ENCODE results near the gene ABCA8.
"Not testable (repeated sequence)": the region's sequence is repeated elsewhere in the genome, so short reads cannot be mapped to it uniquely, and the experiment has no call there.

GRCh38 chr17:68999743-69000142, 44.6 kb upstream of the ABCA8 start:
- TF ChIP-seq, protein P1, sequence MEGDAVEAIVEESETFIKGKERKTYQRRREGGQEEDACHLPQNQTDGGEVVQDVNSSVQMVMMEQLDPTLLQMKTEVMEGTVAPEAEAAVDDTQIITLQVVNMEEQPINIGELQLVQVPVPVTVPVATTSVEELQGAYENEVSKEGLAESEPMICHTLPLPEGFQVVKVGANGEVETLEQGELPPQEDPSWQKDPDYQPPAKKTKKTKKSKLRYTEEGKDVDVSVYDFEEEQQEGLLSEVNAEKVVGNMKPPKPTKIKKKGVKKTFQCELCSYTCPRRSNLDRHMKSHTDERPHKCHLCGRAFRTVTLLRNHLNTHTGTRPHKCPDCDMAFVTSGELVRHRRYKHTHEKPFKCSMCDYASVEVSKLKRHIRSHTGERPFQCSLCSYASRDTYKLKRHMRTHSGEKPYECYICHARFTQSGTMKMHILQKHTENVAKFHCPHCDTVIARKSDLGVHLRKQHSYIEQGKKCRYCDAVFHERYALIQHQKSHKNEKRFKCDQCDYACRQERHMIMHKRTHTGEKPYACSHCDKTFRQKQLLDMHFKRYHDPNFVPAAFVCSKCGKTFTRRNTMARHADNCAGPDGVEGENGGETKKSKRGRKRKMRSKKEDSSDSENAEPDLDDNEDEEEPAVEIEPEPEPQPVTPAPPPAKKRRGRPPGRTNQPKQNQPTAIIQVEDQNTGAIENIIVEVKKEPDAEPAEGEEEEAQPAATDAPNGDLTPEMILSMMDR (IDR thresholded peaks at IDR 0.05; ENCODE audit: insufficient read depth, low read length, poor library complexity, severe bottlenecking) = not testable (repeated sequence)
- TF ChIP-seq EZH2phosphoT487 (conservative IDR thresholded peaks at IDR 0.05; ENCODE audit: low read length) = not testable (repeated sequence)

All from SU-DHL-6 (cell line).